ENCODE results near the gene U2SURP.

- TF ChIP-seq CTCF (IDR thresholded peaks at IDR 0.05) (no peak), POLR2A (IDR thresholded peaks at IDR 0.05) (no peak)
Measured at GRCh38 chr3:143065364-143065763, 64.0 kb downstream of the U2SURP start.
